Ascending aorta (tissue), 2 donors: ENCODE data around the gene CCND1. TPM values are rescaled to one million over a fixed set of nuclear protein-coding genes. Genes with fewer than 3 reads are reported as not detected.

Experiments used
- DNase-seq, 2 donors: peaks; one replicate each; pipeline ENCODE4 v3.0.0-alpha.2; 2019; ENCODE audit warnings: low spot score in 2 of 2
- H3K27ac ChIP-seq, 2 donors: fragments of 200-600 bp; sonication (generic); one replicate each; pipeline ENCODE4 v1.5.1; 2016 to 2017; ENCODE audit warnings: mild to moderate bottlenecking in 1 of 2
- H3K27me3 ChIP-seq: fragments of 200-600 bp; sonication (generic); one replicate; pipeline ENCODE4 v1.5.1; 2017
- H3K36me3 ChIP-seq, 2 donors: fragments of 200-600 bp; sonication (generic); one replicate each; pipeline ENCODE4 v1.5.1; 2016
- H3K4me1 ChIP-seq, 2 donors: fragments of 200-600 bp; sonication (generic); one replicate each; pipeline ENCODE4 v1.5.1; 2016 to 2017; ENCODE audit warnings: mild to moderate bottlenecking in 1 of 2
- H3K4me3 ChIP-seq, 2 donors: fragments of 200-600 bp; sonication (generic); one replicate each; pipeline ENCODE4 v1.5.1; 2016 to 2017; ENCODE audit warnings: mild to moderate bottlenecking in 1 of 2
- H3K9me3 ChIP-seq, 2 donors: fragments of 200-600 bp; sonication (generic); one replicate each; pipeline ENCODE4 v1.5.1; 2016
- intact Hi-C: fragments of 100-400 bp; cut with DNase I; formaldehyde crosslinking; loops from one replicate; pipeline ENCODE4 v1.15.1; 2023
- total RNA-seq: library from RNA; depleted of rRNA; stranded (reverse); fragments of >200 nt; gene quantifications from one replicate; pipeline ENCODE4 v1.1.0, GENCODE V29; 2016
- TF ChIP-seq, protein P1 (sequence below), 3 experiments: fragments of 200-600 bp in 2 of 3; fragments of 450-650 bp in 1 of 3; sonication (generic) in 2 of 3; IDR thresholded peaks; one replicate each; pipeline ENCODE4 v1.5.1; 2016 to 2019; ENCODE audit warnings: antibody characterized with exemption in 3 of 3, mild to moderate bottlenecking in 1 of 3, moderate library complexity in 1 of 3

CCND1 gene
- total RNA-seq, 1 donor from 2014 or later = 90.6 TPM

DNA sequence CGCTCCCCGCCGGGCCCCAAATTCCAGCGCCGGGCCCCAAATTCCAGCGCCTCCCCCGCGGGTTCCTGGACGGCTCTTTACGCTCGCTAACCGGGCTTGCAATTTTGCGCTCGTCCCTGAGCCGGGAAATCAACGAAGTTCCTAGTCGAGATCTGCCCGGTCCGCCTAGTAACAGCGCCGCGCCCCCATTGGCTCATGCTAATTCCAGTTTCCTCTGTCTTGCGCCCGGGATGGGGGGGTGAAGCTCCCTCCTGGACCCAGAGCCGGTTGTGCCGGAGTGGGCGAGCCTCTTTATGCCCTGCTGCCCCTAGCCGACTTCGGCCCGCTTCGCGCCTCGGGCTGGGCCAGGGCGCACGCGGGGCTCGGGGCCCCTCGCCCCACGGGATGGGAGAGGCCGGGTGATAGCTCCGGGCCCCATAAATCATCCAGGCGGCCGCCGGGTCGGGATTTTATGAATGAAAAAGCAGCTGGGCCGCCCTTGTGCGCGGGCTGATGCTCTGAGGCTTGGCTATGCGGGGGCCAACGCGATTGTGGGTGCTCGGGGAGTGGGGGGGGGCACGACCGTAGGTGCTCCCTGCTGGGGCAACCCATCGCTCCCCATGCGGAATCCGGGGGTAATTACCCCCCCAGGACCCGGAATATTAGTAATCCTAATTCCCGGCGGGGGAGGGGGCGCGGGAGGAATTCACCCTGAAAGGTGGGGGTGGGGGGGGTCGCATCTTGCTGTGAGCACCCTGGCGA lies 1.8 kb upstream of the CCND1 start:
- peaks cover 14 to 45% of the 10 kb centered on the region in 2 donors for H3K4me1 ChIP-seq
- H3K27me3 ChIP-seq = no peaks in the 10 kb centered on the region
- H3K36me3 ChIP-seq = peaks cover 0 to 4% of the 10 kb centered on the region in 2 donors
- peak overlapping the region; percentile 61 to 88 for H3K4me3 ChIP-seq
- no peaks in the 10 kb centered on the region for H3K9me3 ChIP-seq
- intact Hi-C loops = loop anchor here (10.0 kb wide), 1 partner anchor 314 kb away; no protein-coding TSS in a partner anchor
- TF ChIP-seq, protein P1, sequence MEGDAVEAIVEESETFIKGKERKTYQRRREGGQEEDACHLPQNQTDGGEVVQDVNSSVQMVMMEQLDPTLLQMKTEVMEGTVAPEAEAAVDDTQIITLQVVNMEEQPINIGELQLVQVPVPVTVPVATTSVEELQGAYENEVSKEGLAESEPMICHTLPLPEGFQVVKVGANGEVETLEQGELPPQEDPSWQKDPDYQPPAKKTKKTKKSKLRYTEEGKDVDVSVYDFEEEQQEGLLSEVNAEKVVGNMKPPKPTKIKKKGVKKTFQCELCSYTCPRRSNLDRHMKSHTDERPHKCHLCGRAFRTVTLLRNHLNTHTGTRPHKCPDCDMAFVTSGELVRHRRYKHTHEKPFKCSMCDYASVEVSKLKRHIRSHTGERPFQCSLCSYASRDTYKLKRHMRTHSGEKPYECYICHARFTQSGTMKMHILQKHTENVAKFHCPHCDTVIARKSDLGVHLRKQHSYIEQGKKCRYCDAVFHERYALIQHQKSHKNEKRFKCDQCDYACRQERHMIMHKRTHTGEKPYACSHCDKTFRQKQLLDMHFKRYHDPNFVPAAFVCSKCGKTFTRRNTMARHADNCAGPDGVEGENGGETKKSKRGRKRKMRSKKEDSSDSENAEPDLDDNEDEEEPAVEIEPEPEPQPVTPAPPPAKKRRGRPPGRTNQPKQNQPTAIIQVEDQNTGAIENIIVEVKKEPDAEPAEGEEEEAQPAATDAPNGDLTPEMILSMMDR (IDR thresholded peaks at IDR 0.05) = no peak
- DNase-seq = peak; percentile 57 to 95
- H3K27ac ChIP-seq = peak overlapping the region; percentile 31 to 51

DNA sequence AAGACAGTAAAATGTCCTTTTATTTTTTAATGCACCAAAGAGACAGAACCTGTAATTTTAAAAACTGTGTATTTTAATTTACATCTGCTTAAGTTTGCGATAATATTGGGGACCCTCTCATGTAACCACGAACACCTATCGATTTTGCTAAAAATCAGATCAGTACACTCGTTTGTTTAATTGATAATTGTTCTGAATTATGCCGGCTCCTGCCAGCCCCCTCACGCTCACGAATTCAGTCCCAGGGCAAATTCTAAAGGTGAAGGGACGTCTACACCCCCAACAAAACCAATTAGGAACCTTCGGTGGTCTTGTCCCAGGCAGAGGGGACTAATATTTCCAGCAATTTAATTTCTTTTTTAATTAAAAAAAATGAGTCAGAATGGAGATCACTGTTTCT lies 1.1 kb upstream of the CCND1 start:
- Histone ChIP-seq H3K9me3 (no peaks in the 10 kb centered on the region), H3K4me3 (peak overlapping the region; percentile 88), H3K4me1 (peaks cover 14 to 52% of the 10 kb centered on the region in 2 donors), H3K27me3 (no peaks in the 10 kb centered on the region), H3K27ac (no peak overlapping the region), H3K36me3 (peaks cover 0 to 4% of the 10 kb centered on the region in 2 donors)
- intact Hi-C loops = loop anchor here (5.0 to 10.0 kb wide), 3 partner anchors 223 to 798 kb away; partner anchors contain the start of gene CPT1A
- TF ChIP-seq, protein P1 (IDR thresholded peaks at IDR 0.05) = no peak
- no peak for DNase-seq

DNA sequence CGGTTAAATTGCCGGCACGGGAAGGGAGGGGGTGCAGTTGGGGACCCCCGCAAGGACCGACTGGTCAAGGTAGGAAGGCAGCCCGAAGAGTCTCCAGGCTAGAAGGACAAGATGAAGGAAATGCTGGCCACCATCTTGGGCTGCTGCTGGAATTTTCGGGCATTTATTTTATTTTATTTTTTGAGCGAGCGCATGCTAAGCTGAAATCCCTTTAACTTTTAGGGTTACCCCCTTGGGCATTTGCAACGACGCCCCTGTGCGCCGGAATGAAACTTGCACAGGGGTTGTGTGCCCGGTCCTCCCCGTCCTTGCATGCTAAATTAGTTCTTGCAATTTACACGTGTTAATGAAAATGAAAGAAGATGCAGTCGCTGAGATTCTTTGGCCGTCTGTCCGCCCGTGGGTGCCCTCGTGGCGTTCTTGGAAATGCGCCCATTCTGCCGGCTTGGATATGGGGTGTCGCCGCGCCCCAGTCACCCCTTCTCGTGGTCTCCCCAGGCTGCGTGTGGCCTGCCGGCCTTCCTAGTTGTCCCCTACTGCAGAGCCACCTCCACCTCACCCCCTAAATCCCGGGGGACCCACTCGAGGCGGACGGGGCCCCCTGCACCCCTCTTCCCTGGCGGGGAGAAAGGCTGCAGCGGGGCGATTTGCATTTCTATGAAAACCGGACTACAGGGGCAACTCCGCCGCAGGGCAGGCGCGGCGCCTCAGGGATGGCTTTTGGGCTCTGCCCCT lies 529 bp upstream of the CCND1 start:
- H3K27me3 ChIP-seq = no peaks in the 10 kb centered on the region
- H3K4me3 ChIP-seq = peak overlapping the region; percentile 88
- H3K36me3 ChIP-seq = peaks cover 0 to 4% of the 10 kb centered on the region in 2 donors
- peak overlapping the region; percentile 77 to 84 for H3K27ac ChIP-seq
- TF ChIP-seq, protein P1 (IDR thresholded peaks at IDR 0.05) = no peak
- intact Hi-C loops = loop anchor here (5.0 kb wide), 2 partner anchors 223 to 798 kb away; partner anchors contain the start of gene CPT1A
- DNase-seq = no peak
- peaks cover 14 to 53% of the 10 kb centered on the region in 2 donors for H3K4me1 ChIP-seq
- no peaks in the 10 kb centered on the region for H3K9me3 ChIP-seq

DNA sequence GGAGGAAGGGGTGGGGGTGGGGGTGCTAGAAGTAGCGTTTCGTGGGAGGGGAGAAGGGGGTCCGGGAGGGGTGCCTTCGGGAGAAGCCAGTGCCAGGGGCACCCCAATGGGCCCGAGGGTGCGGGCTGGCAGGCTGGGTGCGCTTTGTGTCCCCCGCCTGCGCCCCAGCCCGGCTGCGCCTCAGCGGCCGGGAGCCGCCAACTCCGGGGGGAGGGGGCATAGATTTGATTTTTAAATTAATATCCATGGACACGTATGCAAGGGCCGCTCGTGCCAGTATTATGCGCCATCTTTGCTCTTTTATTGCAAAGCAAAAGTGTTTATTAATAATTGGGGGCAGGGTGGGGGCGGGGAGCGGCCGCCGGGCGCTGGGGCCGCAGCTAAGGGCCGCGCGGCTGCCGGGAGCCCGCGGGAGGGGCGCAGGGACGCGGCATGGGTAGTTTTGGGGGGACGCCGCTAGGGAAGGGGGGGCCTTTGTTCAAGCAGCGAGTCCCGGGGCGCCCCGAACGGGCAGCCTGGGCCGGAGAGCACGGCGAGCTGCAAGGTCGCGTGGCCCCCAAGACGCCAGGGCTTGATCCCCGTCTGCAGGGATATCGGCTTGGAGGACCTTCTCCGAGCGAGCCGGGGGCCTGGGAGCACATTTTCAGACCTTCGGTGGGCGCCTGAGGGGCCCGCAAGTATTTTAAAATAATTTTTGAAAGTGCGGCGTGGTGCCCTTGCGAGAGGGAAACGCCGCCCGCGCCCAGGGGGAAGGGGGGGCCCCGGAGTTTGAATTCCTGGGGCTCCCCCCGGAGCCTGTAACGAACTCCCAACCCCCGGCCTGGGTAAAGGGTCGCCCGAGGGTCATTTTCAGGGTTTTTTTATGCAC lies 959 bp downstream of the CCND1 start:
- Histone ChIP-seq H3K36me3 (peaks cover 0 to 9% of the 10 kb centered on the region in 2 donors), H3K27ac (peak overlapping the region; percentile 77 to 84), H3K27me3 (no peaks in the 10 kb centered on the region), H3K4me3 (peak overlapping the region; percentile 88), H3K4me1 (peaks cover 14 to 47% of the 10 kb centered on the region in 2 donors), H3K9me3 (no peaks in the 10 kb centered on the region)
- no peak for DNase-seq
- TF ChIP-seq, protein P1 (IDR thresholded peaks at IDR 0.05) = no peak
- intact Hi-C loops = loop anchor here (2.0 to 5.0 kb wide), 5 partner anchors 145 to 800 kb away; partner anchors contain the start of gene CPT1A

DNA sequence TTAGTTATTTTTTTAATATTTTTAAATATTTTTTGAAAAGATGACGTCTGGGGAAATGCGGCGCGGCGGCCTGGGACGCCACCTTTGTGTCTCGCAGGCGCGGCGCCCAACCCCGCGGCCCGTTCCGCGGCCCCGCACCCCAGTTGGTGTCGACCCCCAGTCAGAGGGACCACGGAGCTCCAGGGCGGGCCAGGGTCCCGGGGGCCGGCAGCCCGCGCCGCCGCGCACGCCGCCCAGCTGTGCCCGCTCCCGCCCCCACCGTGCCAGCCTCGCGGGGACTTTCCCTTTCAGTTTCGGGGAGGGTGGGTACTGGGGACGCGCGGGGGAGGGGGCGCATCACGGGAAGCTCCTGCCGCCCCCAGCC lies 1.6 kb downstream of the CCND1 start:
- H3K27me3 ChIP-seq = no peaks in the 10 kb centered on the region
- H3K4me1 ChIP-seq = peaks cover 14 to 41% of the 10 kb centered on the region in 2 donors
- peak overlapping the region; percentile 77 to 84 for H3K27ac ChIP-seq
- H3K9me3 ChIP-seq = no peaks in the 10 kb centered on the region
- peaks cover 0 to 13% of the 10 kb centered on the region in 2 donors for H3K36me3 ChIP-seq
- intact Hi-C loops = loop anchor here (2.0 to 5.0 kb wide), 5 partner anchors 146 to 800 kb away; partner anchors contain the start of gene CPT1A
- TF ChIP-seq, protein P1 (IDR thresholded peaks at IDR 0.05) = no peak
- no peak for DNase-seq
- H3K4me3 ChIP-seq = peak overlapping the region; percentile 88
